GM23338 (cell line): ENCODE measurements around the gene RASSF4. TPM values are rescaled to one million over a fixed set of nuclear protein-coding genes. Genes with fewer than 3 reads are reported as not detected.

Experiments used
- ATAC-seq: fragments of 200-7000 bp; cut with Tn5 transposase; 3 replicates; pipeline ENCODE4 v1.9.1; 2020
- DNase-seq: peaks from one replicate; pipeline ENCODE4 v3.0.0-alpha.2; 2015; ENCODE audit warnings: low spot score
- H2AFZ ChIP-seq: fragments of 200-600 bp; sonication (generic); 2 replicates; pipeline ENCODE4 v1.8.0; 2016; ENCODE audit warnings: antibody characterized with exemption, mild to moderate bottlenecking, moderate library complexity
- H3F3A ChIP-seq: fragments of 200-600 bp; sonication (generic); replicated peaks from 2 replicates; pipeline ENCODE4 v1.8.0; 2017; ENCODE audit warnings: antibody characterized with exemption, mixed run types, low read depth
- H3K27ac ChIP-seq: fragments of 200-600 bp; sonication (generic); 2 replicates; pipeline ENCODE4 v1.6.1; 2016; ENCODE audit warnings: low read depth
- H3K27me3 ChIP-seq: fragments of 200-600 bp; sonication (generic); 2 replicates; pipeline ENCODE4 v1.8.0; 2016; ENCODE audit warnings: mild to moderate bottlenecking, mixed run types, moderate library complexity; ENCODE audit not compliant: insufficient read depth
- H3K36me3 ChIP-seq: fragments of 200-600 bp; sonication (generic); 2 replicates; pipeline ENCODE4 v1.8.0; 2016; ENCODE audit warnings: mild to moderate bottlenecking; ENCODE audit not compliant: insufficient read depth
- H3K4me1 ChIP-seq: fragments of 200-600 bp; sonication (generic); 2 replicates; pipeline ENCODE4 v1.8.0; 2016; ENCODE audit warnings: mild to moderate bottlenecking, moderate library complexity; ENCODE audit not compliant: insufficient read depth
- H3K4me2 ChIP-seq: fragments of 200-600 bp; sonication (generic); 2 replicates; pipeline ENCODE4 v1.7.1; 2017; ENCODE audit warnings: mixed run types
- H3K4me3 ChIP-seq: fragments of 200-600 bp; sonication (generic); 2 replicates; pipeline ENCODE4 v1.6.1; 2016; ENCODE audit warnings: mixed run types
- H3K79me2 ChIP-seq: fragments of 200-600 bp; sonication (generic); replicated peaks from 2 replicates; pipeline ENCODE4 v1.8.0; 2017; ENCODE audit warnings: mild to moderate bottlenecking; ENCODE audit not compliant: insufficient read depth
- H3K9me2 ChIP-seq: fragments of 200-600 bp; sonication (generic); 2 replicates; pipeline ENCODE4 v1.8.0; 2017; ENCODE audit not compliant: insufficient read depth
- H4K20me1 ChIP-seq: fragments of 200-600 bp; sonication (generic); replicated peaks from 2 replicates; pipeline ENCODE4 v1.8.0; 2017; ENCODE audit warnings: mild to moderate bottlenecking; ENCODE audit not compliant: insufficient read depth
- H3K27ac Mint-ChIP-seq: 2 replicates; pipeline ENCODE4 v1.8.0; 2020; ENCODE audit warnings: inconsistent platforms, mild to moderate bottlenecking, moderate library complexity, mixed read lengths
- H3K27me3 Mint-ChIP-seq: 3 replicates; pipeline ENCODE4 v1.8.0; 2022; ENCODE audit warnings: low read depth, mild to moderate bottlenecking, moderate library complexity, mixed read lengths, inconsistent platforms; ENCODE audit not compliant: insufficient read depth, poor library complexity
- H3K36me3 Mint-ChIP-seq: 3 replicates; pipeline ENCODE4 v1.8.0; 2021; ENCODE audit warnings: low read depth, mild to moderate bottlenecking, inconsistent platforms, moderate library complexity, mixed read lengths
- H3K4me1 Mint-ChIP-seq: 3 replicates; pipeline ENCODE4 v1.8.0; 2020; ENCODE audit warnings: mild to moderate bottlenecking, inconsistent platforms, mixed read lengths
- H3K4me3 Mint-ChIP-seq: 3 replicates; pipeline ENCODE4 v1.8.0; 2021; ENCODE audit warnings: moderate library complexity, mild to moderate bottlenecking, inconsistent platforms, mixed read lengths
- H3K9me3 Mint-ChIP-seq: 3 replicates; pipeline ENCODE4 v1.8.0; 2020; ENCODE audit warnings: moderate library complexity, mild to moderate bottlenecking, inconsistent platforms, mixed read lengths
- CTCF ChIP-seq, 2 experiments: fragments of 200-600 bp in 1 of 2; sonication (generic) in 1 of 2; conservative IDR thresholded peaks; 2 replicates each; pipeline versions ENCODE4 v1.5.1 to v1.6.1; 2016 to 2017; ENCODE audit warnings: antibody characterized with exemption in 2 of 2, low read depth in 2 of 2, mild to moderate bottlenecking in 2 of 2, moderate library complexity in 1 of 2
- ETS1 ChIP-seq: IDR thresholded peaks from 2 replicates; pipeline ENCODE4 v1.6.1; 2016; ENCODE audit warnings: antibody characterized with exemption
- EZH2 ChIP-seq: fragments of 200-600 bp; sonication (generic); IDR thresholded peaks from one replicate; pipeline ENCODE4 v1.8.0; 2017; ENCODE audit warnings: antibody characterized with exemption, mild to moderate bottlenecking, low read depth; ENCODE audit not compliant: unreplicated experiment
- JUNB ChIP-seq: IDR thresholded peaks from one replicate; pipeline ENCODE4 v1.6.1; 2016; ENCODE audit warnings: antibody characterized with exemption; ENCODE audit not compliant: unreplicated experiment
- NANOG ChIP-seq: IDR thresholded peaks from 2 replicates; pipeline ENCODE4 v1.6.1; 2016; ENCODE audit warnings: antibody characterized with exemption, borderline replicate concordance
- STAT1 ChIP-seq: IDR thresholded peaks from one replicate; pipeline ENCODE4 v1.6.1; 2016; ENCODE audit warnings: antibody characterized with exemption; ENCODE audit not compliant: unreplicated experiment
- ZNF114 ChIP-seq: fragments of 250-450 bp; sonication (Bioruptor Pico); IDR thresholded peaks from 2 replicates; pipeline ENCODE4 v1.5.0; 2020; ENCODE audit warnings: mild to moderate bottlenecking, moderate library complexity
- ZNF331 ChIP-seq: fragments of 250-450 bp; sonication (Bioruptor Pico); IDR thresholded peaks from 2 replicates; pipeline ENCODE4 v1.5.0; 2020; ENCODE audit warnings: low read depth, mild to moderate bottlenecking, moderate library complexity
- ZNF462 ChIP-seq: fragments of 250-450 bp; sonication (Bioruptor Pico); IDR thresholded peaks from 2 replicates; pipeline ENCODE4 v1.5.0; 2020; ENCODE audit warnings: mild to moderate bottlenecking, moderate library complexity
- polyA plus RNA-seq: library from polyadenylated mRNA; unstranded; fragments of >200 nt; fragmentation: Nextera tagmentation; extraction: Ambion mirVana; gene quantifications from 2 replicates; pipeline ENCODE4 v1.2.1, GENCODE V29; 2016
- total RNA-seq: library from RNA; depleted of rRNA; stranded (reverse); fragments of >200 nt; shearing (Covaris generic); gene quantifications from 2 replicates; pipeline ENCODE4 v1.2.3, GENCODE V29; 2014

RASSF4 gene
- total and polyA plus RNA-seq, 2 experiments from 2014 or later = 12.4 to 13.6 TPM

GRCh38 chr10:44992732-44993225 lies 33.2 kb downstream of the RASSF4 start:
- TF ChIP-seq NANOG (no peak), ETS1 (no peak), JUNB (no peak), ZNF331 (CRISPR knock-in tag) (no peak), ZNF462 (CRISPR knock-in tag) (no peak), EZH2 (no peak), STAT1 (no peak), CTCF (conservative IDR thresholded peaks at IDR 0.05; ENCODE audit: low read depth in 2 of 2) (no peak), ZNF114 (CRISPR knock-in tag) (no peak)
- Mint-ChIP-seq H3K9me3 (no peaks in the 10 kb centered on the region), H3K4me1 (peaks cover 56% of the 10 kb centered on the region)

More at GRCh38 chr10:44992732-44993225, 33.2 kb downstream of the RASSF4 start:
- ATAC-seq (no peak), DNase-seq (no peak)
- Histone ChIP-seq H3F3A (0 out of 2 replicates have a peak, but pooled peaks cover 7% of the 10 kb centered on the region), H3K4me3 (no peak overlapping the region), H3K27me3 (no peaks in the 10 kb centered on the region), H3K4me2 (no peak overlapping the region), H3K4me1 (peaks cover 34% of the 10 kb centered on the region), H3K36me3 (no peaks in the 10 kb centered on the region), H3K27ac (no peak overlapping the region), H4K20me1 (no peaks in the 10 kb centered on the region; the same call in 1 of the 2 replicates), H3K9me2 (no peaks in the 10 kb centered on the region), H3K79me2 (no peaks in the 10 kb centered on the region), H2AFZ (no peak overlapping the region)
- no peak overlapping the region for H3K4me3 Mint-ChIP-seq
- H3K27ac Mint-ChIP-seq = no peak overlapping the region
- peaks cover 11% of the 10 kb centered on the region for H3K27me3 Mint-ChIP-seq
- H3K36me3 Mint-ChIP-seq = peaks cover 15% of the 10 kb centered on the region
